ENCODE measurements around the gene SLC1A1. TPM values are rescaled to one million over a fixed set of nuclear protein-coding genes. Genes with fewer than 3 reads are reported as not detected.

SLC1A1 gene
- total and polyA plus RNA-seq, 4 donors: 0.33 to 86.0 (median 33.2) TPM

- no peak for DNase-seq (ENCODE audit: low spot score)
- Histone ChIP-seq H3K36me3 (ENCODE audit: control insufficient read depth in 4 of 4, insufficient read depth in 3 of 4, low read depth in 1 of 4, low read length in 3 of 4) (peaks cover 4 to 33% (median 23%) of the 10 kb centered on the region in 4 donors), H3K4me1 (ENCODE audit: control insufficient read depth in 4 of 4, insufficient read depth in 4 of 4, low read length in 3 of 4) (no peaks in the 10 kb centered on the region), H3K9me3 (ENCODE audit: control insufficient read depth in 4 of 4, low read length in 3 of 4) (no peaks in the 10 kb centered on the region), H3K27me3 (ENCODE audit: control insufficient read depth in 4 of 4, insufficient read depth in 4 of 4, low read length in 3 of 4) (no peaks in the 10 kb centered on the region), H3K27ac (ENCODE audit: low read depth in 1 of 2, low read length in 2 of 2) (no peak overlapping the region), H3K4me3 (ENCODE audit: low read depth in 1 of 3, low read length in 3 of 3) (no peak overlapping the region), H3K9ac (ENCODE audit: low read depth in 1 of 2, low read length in 2 of 2) (no peak overlapping the region)
- 93% methylated on average over 2 of the region's 2 CpGs for WGBS
- TF ChIP-seq RXRA (IDR thresholded peaks at IDR 0.05) (no peak), JUND (IDR thresholded peaks at IDR 0.05) (no peak), CTCF (IDR thresholded peaks at IDR 0.05; ENCODE audit: low read depth, low read length, missing input control) (no peak), YY1 (IDR thresholded peaks at IDR 0.05) (no peak)
Observed at GRCh38 chr9:4566806-4567205, 76.5 kb downstream of the SLC1A1 start.

GRCh38 chr9:4567601-4568000, 77.3 kb downstream of the SLC1A1 start:
- TF ChIP-seq JUND (IDR thresholded peaks at IDR 0.05): no peak
- TF ChIP-seq RXRA (IDR thresholded peaks at IDR 0.05): no peak
- no peak for TF ChIP-seq FOXA1 (IDR thresholded peaks at IDR 0.05)
- TF ChIP-seq NR2F2 (IDR thresholded peaks at IDR 0.05): no peak
- no peak for TF ChIP-seq ZBTB33 (IDR thresholded peaks at IDR 0.05)
- no peak for TF ChIP-seq SP1 (IDR thresholded peaks at IDR 0.05)
- no peak for TF ChIP-seq HNF4G (IDR thresholded peaks at IDR 0.05)
- TF ChIP-seq TAF1 (conservative IDR thresholded peaks at IDR 0.05): no peak
- no peak for TF ChIP-seq YY1 (IDR thresholded peaks at IDR 0.05)
- no peak overlapping the region for H3K27ac ChIP-seq (ENCODE audit: low read depth in 1 of 2, low read length in 2 of 2)
- DNase-seq (ENCODE audit: low spot score): no peak
- WGBS: 89% methylated on average over 8 of the region's 8 CpGs
- no peaks in the 10 kb centered on the region for H3K27me3 ChIP-seq (ENCODE audit: control insufficient read depth in 4 of 4, insufficient read depth in 4 of 4, low read length in 3 of 4)
- H3K4me3 ChIP-seq (ENCODE audit: low read depth in 1 of 3, low read length in 3 of 3): no peak overlapping the region
- peaks cover 4 to 32% (median 23%) of the 10 kb centered on the region in 4 donors for H3K36me3 ChIP-seq (ENCODE audit: control insufficient read depth in 4 of 4, insufficient read depth in 3 of 4, low read depth in 1 of 4, low read length in 3 of 4)
- no peaks in the 10 kb centered on the region for H3K4me1 ChIP-seq (ENCODE audit: control insufficient read depth in 4 of 4, insufficient read depth in 4 of 4, low read length in 3 of 4)
- no peak overlapping the region for H3K9ac ChIP-seq (ENCODE audit: low read depth in 1 of 2, low read length in 2 of 2)
- no peaks in the 10 kb centered on the region for H3K9me3 ChIP-seq (ENCODE audit: control insufficient read depth in 4 of 4, low read length in 3 of 4)

GRCh38 chr9:4569101-4569500, 78.8 kb downstream of the SLC1A1 start:
- no peaks in the 10 kb centered on the region for H3K9me3 ChIP-seq (ENCODE audit: control insufficient read depth in 4 of 4, low read length in 3 of 4)

More at GRCh38 chr9:4569101-4569500, 78.8 kb downstream of the SLC1A1 start:
- TF ChIP-seq HNF4A (conservative IDR thresholded peaks at IDR 0.05): no peak
- TF ChIP-seq RAD21 (IDR thresholded peaks at IDR 0.05): no peak
- no peak for TF ChIP-seq ATF3 (IDR thresholded peaks at IDR 0.05)
- no peak for TF ChIP-seq SP1 (IDR thresholded peaks at IDR 0.05)
- TF ChIP-seq GABPA (IDR thresholded peaks at IDR 0.05 in 1 of 2, conservative IDR thresholded peaks at IDR 0.05 in 1 of 2): no peak
- TF ChIP-seq YY1 (IDR thresholded peaks at IDR 0.05): no peak
- no peaks in the 10 kb centered on the region for H3K27me3 ChIP-seq (ENCODE audit: control insufficient read depth in 4 of 4, insufficient read depth in 4 of 4, low read length in 3 of 4)
- H3K9ac ChIP-seq (ENCODE audit: low read depth in 1 of 2, low read length in 2 of 2): no peak overlapping the region
- DNase-seq (ENCODE audit: low spot score): no peak
- H3K36me3 ChIP-seq (ENCODE audit: control insufficient read depth in 4 of 4, insufficient read depth in 3 of 4, low read depth in 1 of 4, low read length in 3 of 4): peaks cover 3 to 33% (median 25%) of the 10 kb centered on the region in 4 donors
- no peak overlapping the region for H3K4me3 ChIP-seq (ENCODE audit: low read depth in 1 of 3, low read length in 3 of 3)
- H3K4me1 ChIP-seq (ENCODE audit: control insufficient read depth in 4 of 4, insufficient read depth in 4 of 4, low read length in 3 of 4): peaks cover 0 to 4% (median 0%) of the 10 kb centered on the region in 4 donors
- no peak overlapping the region for H3K27ac ChIP-seq (ENCODE audit: low read depth in 1 of 2, low read length in 2 of 2)
